ENCODE data around the gene NHSL1. TPM values are rescaled to one million over a fixed set of nuclear protein-coding genes. Genes with fewer than 3 reads are reported as not detected.

NHSL1 gene
- total RNA-seq, 1 experiment from 2014 or later = 41.9 TPM

DNA sequence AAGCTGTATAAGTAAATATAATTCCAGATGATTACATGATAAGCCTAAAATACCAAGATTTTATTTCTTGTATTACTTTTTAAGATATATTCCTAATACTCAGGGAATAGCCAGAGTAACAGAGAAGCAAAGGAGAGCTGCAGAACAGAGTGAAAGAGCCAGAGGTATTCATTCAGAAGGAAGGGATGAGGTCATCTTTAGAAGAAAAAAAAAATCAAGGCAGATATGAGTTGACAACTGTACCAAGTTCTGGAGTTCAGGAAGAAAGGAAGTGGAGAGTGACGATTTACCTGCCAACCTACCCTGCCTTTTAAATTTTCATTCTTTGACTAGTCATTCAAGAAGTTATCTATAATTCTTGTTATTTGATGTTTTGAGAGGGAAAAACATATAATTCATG lies 28.8 kb upstream of the NHSL1 start:
- ChIA-PET POLR2A (no interaction called here), CTCF (no interaction called here)
- Histone ChIP-seq H3K36me3 (ENCODE audit: control insufficient read depth, insufficient read depth, low read length) (no peaks in the 10 kb centered on the region), H3K4me3 (ENCODE audit: low read depth, low read length) (no peak overlapping the region), H3K4me1 (peaks cover 14% of the 10 kb centered on the region), H3K27me3 (replicated peaks; ENCODE audit: control insufficient read depth, insufficient read depth, low read length) (no peaks in the 10 kb centered on the region), H3K9me3 (no peaks in the 10 kb centered on the region)
- Mint-ChIP-seq H3K4me1 (ENCODE audit: low read depth, unreplicated experiment) (peaks cover 29% of the 10 kb centered on the region), H3K9me3 (ENCODE audit: unreplicated experiment) (no peaks in the 10 kb centered on the region), H3K27ac (ENCODE audit: unreplicated experiment) (no peak overlapping the region), H3K36me3 (ENCODE audit: insufficient read depth, unreplicated experiment) (peaks cover 19% of the 10 kb centered on the region), H3K27me3 (ENCODE audit: insufficient read depth, unreplicated experiment) (no peaks in the 10 kb centered on the region), H3K4me3 (ENCODE audit: unreplicated experiment) (no peak overlapping the region)
- intact Hi-C loops (cut with micrococcal nuclease; ENCODE audit: unreplicated experiment) = no loop called here
- no peak for DNase-seq
- no TSS peak for BruUV-seq (replicated peaks)
- TF ChIP-seq, protein P1, sequence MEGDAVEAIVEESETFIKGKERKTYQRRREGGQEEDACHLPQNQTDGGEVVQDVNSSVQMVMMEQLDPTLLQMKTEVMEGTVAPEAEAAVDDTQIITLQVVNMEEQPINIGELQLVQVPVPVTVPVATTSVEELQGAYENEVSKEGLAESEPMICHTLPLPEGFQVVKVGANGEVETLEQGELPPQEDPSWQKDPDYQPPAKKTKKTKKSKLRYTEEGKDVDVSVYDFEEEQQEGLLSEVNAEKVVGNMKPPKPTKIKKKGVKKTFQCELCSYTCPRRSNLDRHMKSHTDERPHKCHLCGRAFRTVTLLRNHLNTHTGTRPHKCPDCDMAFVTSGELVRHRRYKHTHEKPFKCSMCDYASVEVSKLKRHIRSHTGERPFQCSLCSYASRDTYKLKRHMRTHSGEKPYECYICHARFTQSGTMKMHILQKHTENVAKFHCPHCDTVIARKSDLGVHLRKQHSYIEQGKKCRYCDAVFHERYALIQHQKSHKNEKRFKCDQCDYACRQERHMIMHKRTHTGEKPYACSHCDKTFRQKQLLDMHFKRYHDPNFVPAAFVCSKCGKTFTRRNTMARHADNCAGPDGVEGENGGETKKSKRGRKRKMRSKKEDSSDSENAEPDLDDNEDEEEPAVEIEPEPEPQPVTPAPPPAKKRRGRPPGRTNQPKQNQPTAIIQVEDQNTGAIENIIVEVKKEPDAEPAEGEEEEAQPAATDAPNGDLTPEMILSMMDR (IDR thresholded peaks at IDR 0.05; ENCODE audit: insufficient read depth in 1 of 2, low read depth in 1 of 2, low read length in 1 of 2, severe bottlenecking in 1 of 2, unreplicated experiment in 1 of 2) = no peak

DNA sequence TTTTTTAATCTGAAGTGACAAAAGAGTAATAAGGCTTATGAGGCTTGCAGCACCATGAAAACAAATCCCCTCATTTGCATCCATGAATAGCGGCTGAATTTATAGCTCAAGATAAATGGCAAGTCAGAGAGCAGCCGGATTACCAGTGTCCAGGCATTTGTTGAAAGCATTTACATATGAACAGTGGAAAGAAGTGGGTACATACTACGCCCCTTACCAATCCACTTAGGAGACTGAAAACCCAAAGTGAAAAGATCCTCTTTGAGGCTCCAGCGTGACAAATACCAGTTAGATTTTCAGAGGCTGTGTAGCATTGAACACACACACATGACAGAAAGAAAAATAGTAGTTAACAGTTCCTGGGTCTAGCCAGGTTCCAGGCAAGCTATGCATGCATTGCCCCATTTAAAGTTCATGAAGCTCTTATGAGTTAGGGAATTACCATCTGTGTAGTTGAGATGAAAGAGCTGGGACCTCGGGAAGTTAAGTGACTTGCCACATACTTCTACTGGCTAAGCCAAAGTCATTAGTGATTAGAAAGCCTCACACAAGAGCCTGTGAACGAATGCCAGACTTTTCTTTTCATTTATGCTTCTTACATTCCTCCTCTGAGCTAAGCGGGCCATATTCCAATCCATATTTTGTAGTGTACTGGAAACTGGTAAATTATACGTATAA lies 28.3 kb upstream of the NHSL1 start:
- H3K36me3 Mint-ChIP-seq (ENCODE audit: insufficient read depth, unreplicated experiment) = peaks cover 14% of the 10 kb centered on the region
- intact Hi-C loops (cut with micrococcal nuclease; ENCODE audit: unreplicated experiment) = no loop called here
- no peak overlapping the region for H3K27ac Mint-ChIP-seq (ENCODE audit: unreplicated experiment)
- CTCF ChIA-PET = interaction anchor here (1.0 kb wide), 1 partner anchor 8 kb away, joined by 3 read pairs; no protein-coding TSS in a partner anchor
- POLR2A ChIA-PET = no interaction called here
- Histone ChIP-seq H3K4me1 (peaks cover 14% of the 10 kb centered on the region), H3K36me3 (ENCODE audit: control insufficient read depth, insufficient read depth, low read length) (no peaks in the 10 kb centered on the region), H3K9me3 (no peaks in the 10 kb centered on the region), H3K4me3 (ENCODE audit: low read depth, low read length) (no peak overlapping the region), H3K27me3 (replicated peaks; ENCODE audit: control insufficient read depth, insufficient read depth, low read length) (no peaks in the 10 kb centered on the region)
- TF ChIP-seq, protein P1 (IDR thresholded peaks at IDR 0.05; ENCODE audit: insufficient read depth in 1 of 2, low read depth in 1 of 2, low read length in 1 of 2, severe bottlenecking in 1 of 2, unreplicated experiment in 1 of 2) = no peak
- no peaks in the 10 kb centered on the region for H3K9me3 Mint-ChIP-seq (ENCODE audit: unreplicated experiment)
- H3K4me3 Mint-ChIP-seq (ENCODE audit: unreplicated experiment) = no peak overlapping the region
- BruUV-seq (replicated peaks) = no TSS peak
- peaks cover 29% of the 10 kb centered on the region for H3K4me1 Mint-ChIP-seq (ENCODE audit: low read depth, unreplicated experiment)
- no peak for DNase-seq
- no peaks in the 10 kb centered on the region for H3K27me3 Mint-ChIP-seq (ENCODE audit: insufficient read depth, unreplicated experiment)

GRCh38 chr6:138526822-138527235 lies 27.5 kb upstream of the NHSL1 start:
- peak overlapping the region; percentile 59 for H3K27ac Mint-ChIP-seq (ENCODE audit: unreplicated experiment)
- Histone ChIP-seq H3K4me1 (peaks cover 14% of the 10 kb centered on the region), H3K36me3 (ENCODE audit: control insufficient read depth, insufficient read depth, low read length) (no peaks in the 10 kb centered on the region), H3K9me3 (no peaks in the 10 kb centered on the region), H3K4me3 (ENCODE audit: low read depth, low read length) (no peak overlapping the region), H3K27me3 (replicated peaks; ENCODE audit: control insufficient read depth, insufficient read depth, low read length) (no peaks in the 10 kb centered on the region)
- DNase-seq = no peak
- H3K4me1 Mint-ChIP-seq (ENCODE audit: low read depth, unreplicated experiment) = peaks cover 32% of the 10 kb centered on the region
- no peaks in the 10 kb centered on the region for H3K9me3 Mint-ChIP-seq (ENCODE audit: unreplicated experiment)
- H3K27me3 Mint-ChIP-seq (ENCODE audit: insufficient read depth, unreplicated experiment) = no peaks in the 10 kb centered on the region
- POLR2A ChIA-PET = no interaction called here
- peak overlapping the region; percentile 60 for H3K4me3 Mint-ChIP-seq (ENCODE audit: unreplicated experiment)
- TF ChIP-seq, protein P1 (IDR thresholded peaks at IDR 0.05; ENCODE audit: insufficient read depth in 1 of 2, low read depth in 1 of 2, low read length in 1 of 2, severe bottlenecking in 1 of 2, unreplicated experiment in 1 of 2) = no peak
- H3K36me3 Mint-ChIP-seq (ENCODE audit: insufficient read depth, unreplicated experiment) = peaks cover 10% of the 10 kb centered on the region
- BruUV-seq (replicated peaks) = no TSS peak
- intact Hi-C loops (cut with micrococcal nuclease; ENCODE audit: unreplicated experiment) = no loop called here
- CTCF ChIA-PET = interaction anchor here (0.6 to 1.0 kb wide), 2 partner anchors 9 to 624 kb away, joined by 3 read pairs; no protein-coding TSS in a partner anchor
